Muscle of arm (tissue), 12 donors: ENCODE measurements around the gene PRR19. TPM values are rescaled to one million over a fixed set of nuclear protein-coding genes. Genes with fewer than 3 reads are reported as not detected.

ENCODE experiments used
- DNase-seq: peaks from one replicate; pipeline ENCODE4 v3.0.0-alpha.2; 2013
- polyA plus RNA-seq, 12 donors: library from polyadenylated mRNA; unstranded; fragments of 120-200 nt; gene quantifications; one replicate each; pipeline ENCODE4 v1.2.1, GENCODE V29; 2013; ENCODE audit not compliant: insufficient read length in 12 of 12

PRR19 gene
- polyA plus RNA-seq, 12 donors, result 0.34 to 1.8 (median 0.62) TPM; not detected in 2

DNA sequence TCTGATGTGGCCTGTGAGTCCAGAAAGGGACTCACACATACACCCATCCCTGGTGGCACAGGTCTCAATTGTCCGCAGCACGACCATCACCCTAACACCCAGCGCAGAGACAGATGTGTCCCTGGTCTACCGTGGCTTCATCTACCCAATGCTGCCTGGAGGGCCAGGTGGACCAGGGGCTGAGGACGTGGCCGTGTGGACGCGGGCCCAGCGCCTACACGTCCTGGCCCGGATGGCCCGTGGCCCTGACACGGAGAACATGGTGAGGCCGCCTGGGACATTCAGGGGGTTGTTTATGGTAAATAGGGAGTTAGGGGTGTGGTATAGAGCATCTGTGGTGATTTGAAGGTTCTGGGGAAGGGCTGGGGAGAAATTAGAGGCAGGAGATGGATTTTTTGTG lies 46.3 kb downstream of the PRR19 start:
- no peak for DNase-seq

DNA sequence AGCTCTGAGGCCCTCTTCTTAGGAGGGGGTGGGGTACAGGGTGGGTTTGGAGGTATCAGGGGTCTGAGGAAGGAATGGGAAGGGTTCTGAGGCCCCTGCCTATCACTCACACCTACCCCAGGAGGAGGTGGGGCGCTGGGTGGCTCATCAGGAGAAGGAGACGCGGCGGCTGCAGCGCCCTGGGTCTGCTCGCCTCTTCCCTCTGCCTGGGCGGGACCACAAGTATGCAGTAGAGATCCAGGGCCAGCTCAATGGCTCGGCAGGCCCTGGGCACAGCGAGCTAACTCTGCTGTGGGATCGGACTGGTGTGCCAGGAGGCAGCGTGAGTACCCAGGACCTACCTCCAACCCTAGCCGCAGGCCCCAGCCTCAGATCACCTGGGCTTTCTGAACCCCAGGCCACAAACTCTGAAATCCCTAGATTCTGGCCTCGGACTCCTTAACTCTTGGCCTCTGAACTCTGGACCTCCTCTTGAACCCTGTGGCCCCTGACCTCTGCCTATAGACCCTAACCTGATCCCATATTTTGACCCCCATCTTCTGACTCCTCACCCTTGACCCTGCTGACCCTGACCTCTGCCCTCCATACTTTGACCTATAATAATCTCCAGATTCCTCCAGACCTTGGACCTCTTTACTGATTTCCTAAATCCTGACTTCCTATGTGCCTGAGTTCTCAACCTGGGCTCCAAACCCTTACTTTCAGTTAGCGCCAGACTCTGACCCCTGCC lies 47.6 kb downstream of the PRR19 start:
- no peak for DNase-seq

DNA sequence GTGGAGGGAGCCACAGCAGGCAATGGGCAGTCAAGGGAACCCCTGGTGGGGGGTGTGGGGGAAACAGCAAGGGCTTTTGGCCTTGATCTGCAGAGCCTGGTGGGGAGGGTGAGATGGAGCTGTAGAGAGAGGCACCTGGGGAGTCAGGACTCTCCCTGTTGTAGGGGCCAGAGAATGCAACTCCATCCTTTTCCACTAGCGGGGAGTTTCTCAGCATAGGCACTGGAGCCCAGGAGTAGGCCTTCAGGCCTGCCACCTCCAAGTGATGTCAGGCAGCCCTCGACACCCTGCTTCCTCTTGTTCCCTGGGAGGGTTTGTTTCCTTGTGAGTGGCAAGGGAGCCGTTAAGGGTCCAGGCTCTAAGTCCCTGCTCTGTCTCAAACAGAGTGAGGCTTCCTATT lies 48.5 kb downstream of the PRR19 start:
- DNase-seq, result no peak

DNA sequence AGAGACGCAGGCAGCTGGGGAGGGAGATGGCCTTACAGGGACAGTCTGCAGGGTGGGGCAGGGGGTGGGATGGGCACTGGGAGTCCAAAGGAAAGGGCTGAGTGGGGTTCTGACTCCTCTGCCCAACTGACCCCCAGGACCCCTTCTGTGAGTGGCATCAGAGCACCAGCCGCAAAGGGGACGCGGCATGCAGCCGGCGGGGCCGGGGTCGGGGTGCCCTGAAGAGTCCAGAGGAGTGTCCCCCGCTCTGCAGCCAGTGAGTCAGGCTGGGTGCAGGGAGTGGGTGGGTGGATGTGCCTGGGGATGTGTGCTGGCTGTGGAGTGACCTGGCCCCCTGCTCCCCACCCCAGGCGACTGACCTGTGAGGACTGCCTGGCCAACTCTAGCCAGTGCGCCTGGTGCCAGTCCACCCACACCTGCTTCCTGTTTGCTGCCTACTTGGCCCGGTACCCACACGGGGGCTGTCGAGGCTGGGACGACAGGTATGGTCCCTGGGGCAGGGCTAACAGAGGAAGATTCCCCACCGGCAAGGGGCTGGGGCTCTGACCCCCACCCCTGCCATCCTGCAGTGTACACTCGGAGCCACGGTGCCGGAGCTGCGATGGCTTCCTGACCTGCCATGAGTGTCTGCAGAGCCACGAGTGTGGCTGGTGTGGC lies 49.3 kb downstream of the PRR19 start:
- DNase-seq, result no peak

DNA sequence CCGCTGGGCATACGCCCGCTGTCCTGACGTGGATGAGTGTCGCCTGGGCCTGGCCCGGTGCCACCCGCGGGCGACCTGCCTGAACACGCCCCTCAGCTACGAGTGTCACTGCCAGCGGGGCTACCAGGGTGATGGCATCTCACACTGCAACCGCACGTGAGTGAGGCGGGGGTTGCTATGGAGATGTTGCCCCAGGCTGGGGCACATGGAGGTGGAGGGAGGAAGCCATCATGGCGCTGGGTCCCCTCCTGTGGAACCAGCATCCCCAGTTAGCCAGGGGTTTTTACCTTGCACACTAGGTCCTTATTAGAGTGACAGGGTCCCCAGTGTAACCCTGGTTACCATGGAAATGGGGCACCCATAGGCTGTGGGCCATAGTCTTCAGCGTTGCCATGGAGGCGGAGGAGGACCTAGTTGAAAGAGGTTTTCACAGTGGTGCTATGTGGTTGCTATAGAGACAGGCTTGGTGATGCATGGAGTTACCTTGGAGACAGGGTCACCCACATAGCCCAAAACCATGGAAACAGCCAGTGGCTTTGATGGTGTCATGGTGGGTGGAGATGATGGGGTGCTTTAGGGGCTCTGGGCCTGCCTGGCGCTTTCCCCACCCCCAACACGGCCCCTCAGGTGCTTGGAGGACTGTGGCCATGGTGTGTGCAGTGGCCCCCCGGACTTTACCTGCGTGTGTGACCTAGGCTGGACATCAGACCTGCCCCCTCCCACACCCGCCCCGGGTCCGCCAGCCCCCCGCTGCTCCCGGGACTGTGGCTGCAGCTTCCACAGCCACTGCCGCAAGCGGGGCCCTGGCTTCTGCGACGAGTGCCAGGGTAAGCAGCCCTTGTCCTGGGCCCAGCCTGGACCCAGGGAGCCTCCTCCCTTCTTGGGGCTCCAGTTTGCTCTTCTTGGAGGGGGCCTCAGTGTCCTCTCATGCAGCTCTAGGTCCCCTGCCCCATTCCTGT lies 50.6 kb downstream of the PRR19 start:
- no peak for DNase-seq

DNA sequence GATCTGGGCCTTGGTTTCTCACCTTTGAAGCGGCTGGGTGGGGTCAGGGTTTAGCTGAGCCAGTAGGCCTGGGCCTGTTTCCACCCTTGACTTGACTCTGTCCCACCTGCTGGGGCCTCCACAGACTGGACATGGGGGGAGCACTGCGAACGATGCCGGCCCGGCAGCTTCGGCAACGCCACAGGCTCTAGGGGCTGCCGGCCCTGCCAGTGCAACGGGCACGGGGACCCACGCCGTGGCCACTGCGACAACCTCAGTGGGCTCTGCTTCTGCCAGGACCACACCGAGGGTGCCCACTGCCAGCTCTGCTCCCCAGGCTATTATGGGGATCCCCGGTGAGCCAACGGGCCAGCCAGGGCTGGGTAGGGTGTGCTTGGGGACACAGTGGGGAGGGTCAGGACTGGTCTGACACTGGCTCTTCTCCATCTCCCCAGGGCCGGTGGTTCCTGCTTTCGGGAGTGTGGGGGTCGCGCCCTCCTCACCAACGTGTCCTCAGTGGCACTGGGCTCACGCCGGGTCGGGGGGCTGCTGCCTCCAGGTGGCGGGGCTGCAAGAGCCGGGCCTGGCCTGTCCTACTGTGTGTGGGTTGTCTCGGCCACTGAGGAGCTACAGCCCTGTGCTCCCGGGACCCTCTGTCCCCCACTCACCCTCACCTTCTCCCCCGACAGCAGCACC lies 51.5 kb downstream of the PRR19 start:
- DNase-seq, result no peak

DNA sequence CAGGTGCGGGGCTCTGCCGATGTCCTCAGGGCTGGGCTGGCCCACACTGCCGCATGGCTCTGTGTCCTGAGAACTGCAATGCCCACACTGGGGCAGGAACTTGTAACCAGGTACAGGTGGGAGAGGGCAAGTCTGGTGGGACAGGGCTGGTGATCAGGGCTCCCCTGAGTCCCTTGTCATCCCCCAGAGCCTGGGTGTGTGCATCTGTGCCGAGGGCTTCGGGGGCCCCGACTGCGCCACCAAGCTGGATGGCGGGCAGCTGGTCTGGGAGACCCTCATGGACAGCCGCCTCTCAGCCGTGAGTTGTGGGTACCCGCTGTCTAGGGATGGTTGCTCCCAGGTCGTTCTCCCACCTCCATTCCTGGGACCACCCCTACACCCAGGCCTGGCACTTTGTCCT lies 54.0 kb downstream of the PRR19 start:
- DNase-seq, result no peak

DNA sequence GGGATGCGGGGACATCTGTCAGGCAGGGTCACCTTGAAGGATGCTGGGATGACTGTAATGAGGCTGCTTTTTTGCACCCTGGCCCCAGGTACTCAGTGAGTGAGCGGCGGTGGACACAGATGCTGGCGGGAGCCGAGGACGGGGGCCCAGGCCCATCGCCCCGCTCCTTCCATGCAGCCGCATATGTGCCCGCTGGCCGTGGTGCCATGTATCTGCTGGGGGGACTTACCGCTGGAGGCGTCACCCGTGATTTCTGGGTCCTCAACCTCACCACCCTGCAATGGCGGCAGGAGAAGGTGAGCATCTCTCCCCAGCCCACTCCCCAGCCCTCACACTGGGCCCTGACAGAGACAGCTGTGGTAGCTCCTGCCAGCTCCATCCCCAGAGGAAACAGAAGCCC lies 54.8 kb downstream of the PRR19 start:
- no peak for DNase-seq

DNA sequence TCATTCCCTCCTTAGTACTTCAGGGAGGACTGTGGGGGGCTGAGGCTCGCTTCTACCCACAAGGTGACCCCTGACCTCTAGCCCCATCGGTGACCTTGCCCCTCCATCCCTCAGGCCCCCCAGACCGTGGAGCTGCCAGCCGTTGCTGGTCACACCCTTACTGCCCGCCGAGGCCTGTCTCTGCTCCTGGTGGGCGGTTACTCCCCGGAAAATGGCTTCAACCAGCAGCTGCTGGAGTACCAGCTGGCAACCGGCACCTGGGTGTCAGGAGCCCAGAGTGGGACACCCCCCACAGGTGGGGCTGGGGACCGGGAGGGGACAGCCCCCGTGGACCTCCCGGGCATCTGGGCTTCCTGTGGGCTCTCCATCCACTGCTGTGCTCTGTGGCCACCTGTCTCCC lies 55.4 kb downstream of the PRR19 start:
- no peak for DNase-seq

Other genes with a start within 250 kb of the PRR19 start
- 10 to 100 TPM in 1 of 12 donors, 1 to 10 TPM in 10, not detected in 1; 1.7 to 10.3 (median 3.2) TPM for gene GRIK5, start 231.9 kb upstream of the PRR19 start, polyA plus RNA-seq
- 10 to 100 TPM in 3 of 12 donors, 1 to 10 TPM in 8, not detected in 1; 7.2 to 13.3 (median 9.2) TPM for gene ZNF574, start 226.0 kb upstream of the PRR19 start, polyA plus RNA-seq
- gene POU2F2, start 169.7 kb upstream of the PRR19 start, polyA plus RNA-seq, result 1 to 10 TPM in 10 of 12 donors, under 1 TPM in 1, not detected in 1; 0.92 to 6.1 (median 1.4) TPM
- 10 to 100 TPM in 9 of 12 donors, 1 to 10 TPM in 1, not detected in 2; 9.9 to 17.4 (median 12.0) TPM for gene DEDD2, start 84.5 kb upstream of the PRR19 start, polyA plus RNA-seq
- 1 to 10 TPM in 11 of 12 donors, not detected in 1; 4.5 to 8.4 (median 6.8) TPM for gene ZNF526, start 81.8 kb upstream of the PRR19 start, polyA plus RNA-seq
- 10 to 100 TPM in 11 of 12 donors, not detected in 1; 36.1 to 84.0 (median 42.9) TPM for gene GSK3A, start 59.5 kb upstream of the PRR19 start, polyA plus RNA-seq
- gene ERF, start 47.0 kb upstream of the PRR19 start, polyA plus RNA-seq, result 10 to 100 TPM in 11 of 12 donors, not detected in 1; 27.1 to 66.4 (median 32.7) TPM
- 10 to 100 TPM in 11 of 12 donors, not detected in 1; 25.3 to 66.6 (median 31.6) TPM for gene CIC, start 32.9 kb upstream of the PRR19 start, polyA plus RNA-seq
- 10 to 100 TPM in 11 of 12 donors, not detected in 1; 20.2 to 37.1 (median 28.1) TPM for gene PAFAH1B3, start 492 bp downstream of the PRR19 start, polyA plus RNA-seq
- under 1 TPM in 10 of 12 donors, not detected in 2; 0.12 to 0.56 (median 0.26) TPM for gene TMEM145, start 11.2 kb downstream of the PRR19 start, polyA plus RNA-seq
- 10 to 100 TPM in 11 of 12 donors, not detected in 1; 19.3 to 31.5 (median 23.5) TPM for gene MEGF8, start 23.5 kb downstream of the PRR19 start, polyA plus RNA-seq
- gene CNFN, start 88.2 kb downstream of the PRR19 start, polyA plus RNA-seq, result 1 to 10 TPM in 2 of 12 donors, under 1 TPM in 3, not detected in 7; 0.47 to 4.1 (median 0.61) TPM
- gene LIPE, start 125.3 kb downstream of the PRR19 start, polyA plus RNA-seq, result 10 to 100 TPM in 2 of 12 donors, 1 to 10 TPM in 9, not detected in 1; 4.0 to 20.1 (median 7.2) TPM
- 1 to 10 TPM in 3 of 12 donors, not detected in 9; 1.5 to 3.2 (median 2.0) TPM for gene CXCL17, start 140.8 kb downstream of the PRR19 start, polyA plus RNA-seq
- 10 to 100 TPM in 1 of 12 donors, 1 to 10 TPM in 10, not detected in 1; 1.1 to 20.0 (median 2.0) TPM for gene CEACAM1, start 226.3 kb downstream of the PRR19 start, polyA plus RNA-seq